GM13976 (cell line): ENCODE results near the gene NOB1.
"Not testable (repeated sequence)": the region's sequence is repeated elsewhere in the genome, so short reads cannot be mapped to it uniquely, and the experiment has no call there.

Source experiments
- DNase-seq: peaks from one replicate; pipeline ENCODE4 v3.0.0; 2012; ENCODE audit warnings: low spot score
- CTCF ChIP-seq: IDR thresholded peaks from 2 replicates; pipeline ENCODE4 v1.5.1; 2012; ENCODE audit warnings: borderline replicate concordance, mild to moderate bottlenecking; ENCODE audit not compliant: insufficient read depth; ENCODE audit errors: extremely low read depth, missing control alignments, control extremely low read depth
- in situ Hi-C: fragments of 300-500 bp; cut with MboI; formaldehyde crosslinking; loops from one replicate; pipeline ENCODE4 v1.12.0; 2022; ENCODE audit warnings: low sequenced_read_pairs, mixed read lengths, inconsistent platforms; ENCODE audit not compliant: unreplicated experiment

NOB1 gene

GRCh38 chr16:69793526-69793925 lies 38.8 kb upstream of the NOB1 start:
- TF ChIP-seq CTCF = no peak
- in situ Hi-C loops = no loop called here
- no peak for DNase-seq

- DNase-seq = not testable (repeated sequence)
Measured at GRCh38 chr16:69791391-69791847, 36.7 kb upstream of the NOB1 start.

GRCh38 chr16:69787883-69788282 lies 33.2 kb upstream of the NOB1 start:
- no peak for TF ChIP-seq CTCF
- DNase-seq = no peak
- in situ Hi-C loops = loop anchor here (10.0 kb wide), 1 partner anchor 147 kb away; no protein-coding TSS in a partner anchor

More at GRCh38 chr16:69791391-69791847, 36.7 kb upstream of the NOB1 start:
- in situ Hi-C loops = not testable (repeated sequence)

GRCh38 chr16:69784586-69784985 lies 29.9 kb upstream of the NOB1 start:
- in situ Hi-C loops = loop anchor here (10.0 kb wide), 1 partner anchor 150 kb away; no protein-coding TSS in a partner anchor
- no peak for TF ChIP-seq CTCF
- no peak for DNase-seq

GRCh38 chr16:69781118-69781517 lies 26.4 kb upstream of the NOB1 start:
- in situ Hi-C loops = loop anchor here (10.0 kb wide), 1 partner anchor 154 kb away; no protein-coding TSS in a partner anchor
- no peak for TF ChIP-seq CTCF
- DNase-seq = no peak

GRCh38 chr16:69779724-69780123 lies 25.0 kb upstream of the NOB1 start:
- TF ChIP-seq CTCF = no peak
- DNase-seq = no peak
- in situ Hi-C loops = loop anchor here (10.0 kb wide), 1 partner anchor 155 kb away; no protein-coding TSS in a partner anchor

GRCh38 chr16:69775563-69775962 lies 20.8 kb upstream of the NOB1 start:
- TF ChIP-seq CTCF = no peak
- in situ Hi-C loops = no loop called here
- no peak for DNase-seq
